ENCODE data around the gene ERBB4. TPM values are rescaled to one million over a fixed set of nuclear protein-coding genes. Genes with fewer than 3 reads are reported as not detected.
"Not testable (repeated sequence)": the region's sequence is repeated elsewhere in the genome, so short reads cannot be mapped to it uniquely, and the experiment has no call there.

ERBB4 gene
- total RNA-seq, 1 donor from 2014 or later: 12.4 TPM

- DNase-seq (ENCODE audit: missing footprints) (no peak), ATAC-seq (no peak)
- intact Hi-C loops (cut with DNase I): no loop called here
Measured at GRCh38 chr2:212021947-212022346, 516.7 kb downstream of the ERBB4 start.

- peak; percentile 42 for ATAC-seq
- intact Hi-C loops (cut with DNase I): no loop called here
- DNase-seq (ENCODE audit: missing footprints): no peak
Measured at GRCh38 chr2:212015588-212015987, 523.0 kb downstream of the ERBB4 start.

GRCh38 chr2:212013626-212014025, 525.0 kb downstream of the ERBB4 start:
- DNase-seq (ENCODE audit: missing footprints) (no peak), ATAC-seq (no peak)
- intact Hi-C loops (cut with DNase I): no loop called here

GRCh38 chr2:212010305-212010704, 528.3 kb downstream of the ERBB4 start:
- ATAC-seq; intact Hi-C loops (cut with DNase I); DNase-seq (ENCODE audit: missing footprints): not testable (repeated sequence)

- DNase-seq (ENCODE audit: missing footprints) (no peak), ATAC-seq (no peak)
- intact Hi-C loops (cut with DNase I): loop anchor here (5.0 kb wide), 1 partner anchor 539 kb away; no protein-coding TSS in a partner anchor
Measured at GRCh38 chr2:212007972-212008371, 530.6 kb downstream of the ERBB4 start.

GRCh38 chr2:212005085-212005671, 533.4 kb downstream of the ERBB4 start:
- intact Hi-C loops (cut with DNase I): loop anchor here (5.0 kb wide), 1 partner anchor 542 kb away; no protein-coding TSS in a partner anchor
- ATAC-seq (peak; percentile 60), DNase-seq (ENCODE audit: missing footprints) (no peak)

- intact Hi-C loops (cut with DNase I): no loop called here
- ATAC-seq (no peak), DNase-seq (ENCODE audit: missing footprints) (no peak)
Measured at GRCh38 chr2:212001325-212001724, 537.3 kb downstream of the ERBB4 start.

GRCh38 chr2:211996857-211997256, 541.7 kb downstream of the ERBB4 start:
- intact Hi-C loops (cut with DNase I): no loop called here
- DNase-seq (ENCODE audit: missing footprints) (no peak), ATAC-seq (no peak)

GRCh38 chr2:211994806-211995205, 543.8 kb downstream of the ERBB4 start:
- DNase-seq (ENCODE audit: missing footprints) (no peak), ATAC-seq (no peak)
- intact Hi-C loops (cut with DNase I): no loop called here

GRCh38 chr2:211990335-211990734, 548.3 kb downstream of the ERBB4 start:
- DNase-seq (ENCODE audit: missing footprints) (no peak), ATAC-seq (no peak)
- intact Hi-C loops (cut with DNase I): no loop called here

- ATAC-seq (no peak), DNase-seq (ENCODE audit: missing footprints) (no peak)
- intact Hi-C loops (cut with DNase I): no loop called here
Measured at GRCh38 chr2:211986313-211986712, 552.3 kb downstream of the ERBB4 start.

- DNase-seq (ENCODE audit: missing footprints) (no peak), ATAC-seq (no peak)
- intact Hi-C loops (cut with DNase I): no loop called here
Measured at GRCh38 chr2:211985393-211985792, 553.2 kb downstream of the ERBB4 start.

GRCh38 chr2:211982162-211982561, 556.4 kb downstream of the ERBB4 start:
- ATAC-seq (no peak), DNase-seq (ENCODE audit: missing footprints) (no peak)
- intact Hi-C loops (cut with DNase I): no loop called here

- intact Hi-C loops (cut with DNase I): no loop called here
- DNase-seq (ENCODE audit: missing footprints) (no peak), ATAC-seq (no peak)
Measured at GRCh38 chr2:211981451-211981850, 557.2 kb downstream of the ERBB4 start.

GRCh38 chr2:211976076-211976475, 562.5 kb downstream of the ERBB4 start:
- ATAC-seq (no peak), DNase-seq (ENCODE audit: missing footprints) (no peak)
- intact Hi-C loops (cut with DNase I): no loop called here

GRCh38 chr2:211967234-211967633, 571.4 kb downstream of the ERBB4 start:
- intact Hi-C loops (cut with DNase I): no loop called here
- ATAC-seq (no peak), DNase-seq (ENCODE audit: missing footprints) (no peak)

GRCh38 chr2:211963969-211964368, 574.6 kb downstream of the ERBB4 start:
- no peak for DNase-seq (ENCODE audit: missing footprints)
- intact Hi-C loops (cut with DNase I): no loop called here
- ATAC-seq: no peak

- intact Hi-C loops (cut with DNase I): no loop called here
- DNase-seq (ENCODE audit: missing footprints): no peak
- ATAC-seq: no peak
Measured at GRCh38 chr2:211957799-211958198, 580.8 kb downstream of the ERBB4 start.

- DNase-seq (ENCODE audit: missing footprints) (no peak), ATAC-seq (no peak)
- intact Hi-C loops (cut with DNase I): no loop called here
Measured at GRCh38 chr2:211955648-211956047, 583.0 kb downstream of the ERBB4 start.

GRCh38 chr2:211948932-211949331, 589.7 kb downstream of the ERBB4 start:
- ATAC-seq (no peak), DNase-seq (ENCODE audit: missing footprints) (no peak)
- intact Hi-C loops (cut with DNase I): no loop called here

- intact Hi-C loops (cut with DNase I): no loop called here
- DNase-seq (ENCODE audit: missing footprints): no peak
- no peak for ATAC-seq
Measured at GRCh38 chr2:211946960-211947359, 591.6 kb downstream of the ERBB4 start.

All from Right ventricle myocardium inferior (tissue), 1 donor.